Activated CD8-positive, alpha-beta T cell treated with anti-CD3 and anti-CD28 coated beads for 36 hours (primary cell): ENCODE measurements around the gene ARL13B. TPM values are rescaled to one million over a fixed set of nuclear protein-coding genes. Genes with fewer than 3 reads are reported as not detected.

Source experiments
- ATAC-seq: fragments of 200-7000 bp; cut with Tn5 transposase; one replicate; pipeline ENCODE4 v1.10.0; 2021; ENCODE audit warnings: mild to moderate bottlenecking, moderate library complexity
- CTCF ChIA-PET: fragments of 350-600 bp; sonication (Branson Sonifier 250); formaldehyde crosslinking; loops from one replicate; lab custom pipeline; 2021; ENCODE audit warnings: antibody characterized with exemption; lab: Charles Lee
- POLR2A ChIA-PET: fragments of 350-600 bp; sonication (Branson Sonifier 250); formaldehyde crosslinking; loops from one replicate; lab custom pipeline; 2021; ENCODE audit warnings: antibody characterized with exemption; lab: Charles Lee
- DNase-seq: peaks from one replicate; pipeline ENCODE4 v3.0.0-alpha.2; 2020
- H3K27ac Mint-ChIP-seq: one replicate; pipeline ENCODE4 v1.8.0; 2021; ENCODE audit warnings: mild to moderate bottlenecking, mixed read lengths
- H3K27me3 Mint-ChIP-seq: one replicate; pipeline ENCODE4 v1.8.0; 2021; ENCODE audit warnings: mixed read lengths
- H3K36me3 Mint-ChIP-seq: one replicate; pipeline ENCODE4 v1.8.0; 2021; ENCODE audit warnings: low read depth, mixed read lengths
- H3K4me1 Mint-ChIP-seq: one replicate; pipeline ENCODE4 v1.8.0; 2021; ENCODE audit warnings: low read depth, mixed read lengths
- H3K4me3 Mint-ChIP-seq: one replicate; pipeline ENCODE4 v1.8.0; 2021; ENCODE audit warnings: mild to moderate bottlenecking, moderate library complexity, mixed read lengths
- H3K9me3 Mint-ChIP-seq: one replicate; pipeline ENCODE4 v1.8.0; 2021; ENCODE audit warnings: mixed read lengths
- CTCF ChIP-seq: fragments of 200-600 bp; IDR thresholded peaks from one replicate; pipeline ENCODE4 v1.8.0; 2022; ENCODE audit warnings: antibody characterized with exemption, mild to moderate bottlenecking
- intact Hi-C: fragments of 100-400 bp; cut with micrococcal nuclease; formaldehyde crosslinking; loops from one replicate; pipeline ENCODE4 v1.10.0; 2022
- total RNA-seq, 2 experiments: library from RNA; stranded (reverse); gene quantifications; one replicate each; pipeline ENCODE4 v1.2.3, GENCODE V29; 2021

The ARL13B gene
- total RNA-seq, 2 experiments from 2014 or later: 8.0 to 10.0 TPM

GRCh38 chr3:94081884-94082283, 101.9 kb downstream of the ARL13B start:
- Mint-ChIP-seq H3K4me1 (peaks cover 48% of the 10 kb centered on the region), H3K4me3 (no peak overlapping the region), H3K27me3 (no peaks in the 10 kb centered on the region), H3K27ac (no peak overlapping the region), H3K9me3 (no peaks in the 10 kb centered on the region), H3K36me3 (peaks cover 14% of the 10 kb centered on the region)
- no peak for DNase-seq
- CTCF ChIA-PET: interaction anchor here (1.2 to 1.3 kb wide), 3 partner anchors 10 to 108 kb away, joined by 3 to 6 read pairs (median 3); partner anchors contain the start of gene PROS1
- no peak for ATAC-seq
- TF ChIP-seq CTCF: no peak
- intact Hi-C loops: no loop called here
- POLR2A ChIA-PET: interaction anchor here (0.9 to 1.9 kb wide), 2 partner anchors 9 to 19 kb away, joined by 3 to 5 read pairs; partner anchors contain the start of genes DHFR2 and NSUN3

- H3K27ac Mint-ChIP-seq: no peak overlapping the region
- no peak for ATAC-seq
- DNase-seq: no peak
- peaks cover 11% of the 10 kb centered on the region for H3K36me3 Mint-ChIP-seq
- intact Hi-C loops: no loop called here
- CTCF ChIA-PET: interaction anchor here (1.2 to 1.3 kb wide), 3 partner anchors 9 to 109 kb away, joined by 3 to 6 read pairs (median 3); partner anchors contain the start of gene PROS1
- no peak for TF ChIP-seq CTCF
- POLR2A ChIA-PET: interaction anchor here (1.9 kb wide), 1 partner anchor 20 kb away, joined by 5 read pairs; the partner anchor contains the start of genes DHFR2 and NSUN3
- H3K4me1 Mint-ChIP-seq: peaks cover 47% of the 10 kb centered on the region
- H3K27me3 Mint-ChIP-seq: no peaks in the 10 kb centered on the region
- no peak overlapping the region for H3K4me3 Mint-ChIP-seq
- H3K9me3 Mint-ChIP-seq: no peaks in the 10 kb centered on the region
Measured at GRCh38 chr3:94082391-94082937, 102.5 kb downstream of the ARL13B start.

- intact Hi-C loops: no loop called here
- no peak overlapping the region for H3K27ac Mint-ChIP-seq
- POLR2A ChIA-PET: no interaction called here
Measured at GRCh38 chr3:94083261-94083660, 103.3 kb downstream of the ARL13B start.

GRCh38 chr3:94089126-94089525, 109.2 kb downstream of the ARL13B start:
- DNase-seq (no peak), ATAC-seq (no peak)
- ChIA-PET CTCF (no interaction called here), POLR2A (no interaction called here)
- TF ChIP-seq CTCF: no peak
- no peaks in the 10 kb centered on the region for H3K27me3 Mint-ChIP-seq
- no peaks in the 10 kb centered on the region for H3K9me3 Mint-ChIP-seq
- no peaks in the 10 kb centered on the region for H3K4me1 Mint-ChIP-seq
- intact Hi-C loops: no loop called here
- H3K4me3 Mint-ChIP-seq: no peak overlapping the region
- H3K27ac Mint-ChIP-seq: no peak overlapping the region
- H3K36me3 Mint-ChIP-seq: peaks cover 34% of the 10 kb centered on the region

More at GRCh38 chr3:94083261-94083660, 103.3 kb downstream of the ARL13B start:
- CTCF ChIA-PET: no interaction called here
- no peak for TF ChIP-seq CTCF
- ATAC-seq (peak; percentile 24), DNase-seq (peak; percentile 11)
- H3K4me1 Mint-ChIP-seq: peaks cover 40% of the 10 kb centered on the region
- peaks cover 18% of the 10 kb centered on the region for H3K36me3 Mint-ChIP-seq
- H3K9me3 Mint-ChIP-seq: no peaks in the 10 kb centered on the region
- H3K4me3 Mint-ChIP-seq: no peak overlapping the region
- no peaks in the 10 kb centered on the region for H3K27me3 Mint-ChIP-seq

GRCh38 chr3:94092086-94092485, 112.1 kb downstream of the ARL13B start:
- no peak overlapping the region for H3K27ac Mint-ChIP-seq
- ChIA-PET POLR2A (no interaction called here), CTCF (interaction anchor here (1.0 kb wide), 2 partner anchors 10 to 42 kb away, joined by 3 read pairs; no protein-coding TSS in a partner anchor)
- H3K4me1 Mint-ChIP-seq: no peaks in the 10 kb centered on the region
- TF ChIP-seq CTCF: no peak
- H3K36me3 Mint-ChIP-seq: peaks cover 44% of the 10 kb centered on the region
- intact Hi-C loops: no loop called here
- H3K9me3 Mint-ChIP-seq: no peaks in the 10 kb centered on the region
- H3K4me3 Mint-ChIP-seq: no peak overlapping the region
- ATAC-seq: no peak
- no peak for DNase-seq
- no peaks in the 10 kb centered on the region for H3K27me3 Mint-ChIP-seq
